Heart left ventricle (tissue), 16 donors: ENCODE results near the gene HARBI1. TPM values are rescaled to one million over a fixed set of nuclear protein-coding genes. Genes with fewer than 3 reads are reported as not detected.

Experiments
- ATAC-seq, 4 donors: fragments of 200-7000 bp; cut with Tn5 transposase; one replicate each; pipeline ENCODE4 v1.9.1; 2020 to 2022; ENCODE audit warnings: moderate library complexity in 4 of 4, mild to moderate bottlenecking in 3 of 4, moderate number of reproducible peaks in 1 of 4
- DNase-seq, 5 donors: peaks; one replicate each; pipeline ENCODE4 v3.0.0-alpha.2; 2020
- H3K27ac ChIP-seq, 12 donors: fragments of 200-600 bp; sonication (generic) in 4 of 12; one replicate each; pipeline versions ENCODE4 v1.5.0 to v1.8.0; 2016 to 2022; ENCODE audit warnings: mild to moderate bottlenecking in 2 of 12
- H3K27me3 ChIP-seq, 9 donors: fragments of 200-600 bp; sonication (generic) in 2 of 9; one replicate each; pipeline versions ENCODE4 v1.5.1 to v1.8.0; 2016 to 2022; ENCODE audit warnings: mild to moderate bottlenecking in 3 of 9
- H3K36me3 ChIP-seq, 9 donors: fragments of 200-600 bp; sonication (generic) in 2 of 9; one replicate each; pipeline versions ENCODE4 v1.5.0 to v1.8.0; 2018 to 2022; ENCODE audit warnings: mild to moderate bottlenecking in 2 of 9
- H3K4me1 ChIP-seq, 12 donors: fragments of 200-600 bp; sonication (generic) in 4 of 12; one replicate each; pipeline versions ENCODE4 v1.5.0 to v1.8.0; 2016 to 2022; ENCODE audit warnings: mild to moderate bottlenecking in 3 of 12
- H3K4me3 ChIP-seq, 12 donors: fragments of 200-600 bp; sonication (generic) in 4 of 12; one replicate each; pipeline versions ENCODE4 v1.5.0 to v1.8.0; 2017 to 2022; ENCODE audit warnings: mild to moderate bottlenecking in 9 of 12, moderate library complexity in 4 of 12
- H3K9me3 ChIP-seq, 12 donors: fragments of 200-600 bp; sonication (generic) in 4 of 12; one replicate each; pipeline versions ENCODE4 v1.5.0 to v1.8.0; 2016 to 2022; ENCODE audit warnings: mild to moderate bottlenecking in 1 of 12
- POLR2A ChIP-seq, 2 donors: fragments of 450-650 bp; IDR thresholded peaks; one replicate each; pipeline ENCODE4 v1.6.1; 2017; ENCODE audit warnings: antibody characterized with exemption in 2 of 2, mild to moderate bottlenecking in 2 of 2, moderate library complexity in 2 of 2
- WGBS, 4 donors: extraction: QIAGEN DNeasy Blood & Tissue Kit in 2 of 4; methylation state at CpG; one replicate each; pipeline versions ENCODE4 v1.1.5 to v1.1.7; 2013 to 2018; 5-methylcytosine and 5-hydroxymethylcytosine counted together
- intact Hi-C, 10 donors: fragments of 100-400 bp; cut with DNase I; formaldehyde crosslinking; loops; one replicate each; pipeline versions ENCODE4 v1.11.1 to v1.14.2; 2022
- polyA plus RNA-seq, 2 donors: library from polyadenylated mRNA; stranded (reverse); fragments of 200-250 nt; gene quantifications; one replicate each; pipeline ENCODE4 v1.2.3, GENCODE V29; 2013
- total RNA-seq, 9 donors: library from RNA; depleted of rRNA in 2 of 9; stranded (reverse); fragments of >200 nt in 2 of 9; fragmentation: NEBNext Ultra II Directional in 3 of 9; extraction: Animal tissue kit (Norgen Biotek cat#: 25700) in 3 of 9; gene quantifications; one replicate each; pipeline versions ENCODE4 v1.1.0 to v1.2.4, GENCODE V29; 2016 to 2023
- TF ChIP-seq, protein P1 (sequence below), 12 donors: fragments of 200-600 bp; sonication (generic) in 4 of 12; IDR thresholded peaks; one replicate each; pipeline versions ENCODE4 v1.5.0 to v1.8.0; 2018 to 2022; ENCODE audit warnings: antibody characterized with exemption in 12 of 12, mild to moderate bottlenecking in 5 of 12
- donor health status: ischemic (EF 13 %, LVEDD 7.1; RV severe dilation, severe dysfunction).
- donor health status: healthy with polysubstance abuse.
- donor health status: DM: no; HTN: yes; CAD: no.
- donor health status: DM: no; HTN: no; CAD: no.
- donor health status: ischemic (EF 25% LVEDD 6.9; RV normal size, moderate dysfunction).
- donor health status: ischemic (EF 25% LVEDD 5.7; RV mildly dilated, moderate dysfunction).
- donor health status: healthy.
- donor health status: DM: yes; HTN: yes; CAD: no.
- donor health status: ischemic (EF 35%, LVEDD 5.7; RV mildly dilated, moderate dysfunction).
- donor health status: nonischemic (EF 11% LVEDD 7.7; RV severe dilation, severe dysfunction).
- donor health status: DM: yes; HTN: yes; CAD: no.
- donor health status: PGD.
- donor health status: ischemic (EF 29% LVEDD 5.4; RV normal size, mild dysfunction).
- donor health status: nonischemic (EF 23%, LVEDD 6.1; RV moderate dilation, normal function).

The HARBI1 gene
- total and polyA plus RNA-seq, 11 donors: 2.1 to 4.5 (median 3.5) TPM

DNA sequence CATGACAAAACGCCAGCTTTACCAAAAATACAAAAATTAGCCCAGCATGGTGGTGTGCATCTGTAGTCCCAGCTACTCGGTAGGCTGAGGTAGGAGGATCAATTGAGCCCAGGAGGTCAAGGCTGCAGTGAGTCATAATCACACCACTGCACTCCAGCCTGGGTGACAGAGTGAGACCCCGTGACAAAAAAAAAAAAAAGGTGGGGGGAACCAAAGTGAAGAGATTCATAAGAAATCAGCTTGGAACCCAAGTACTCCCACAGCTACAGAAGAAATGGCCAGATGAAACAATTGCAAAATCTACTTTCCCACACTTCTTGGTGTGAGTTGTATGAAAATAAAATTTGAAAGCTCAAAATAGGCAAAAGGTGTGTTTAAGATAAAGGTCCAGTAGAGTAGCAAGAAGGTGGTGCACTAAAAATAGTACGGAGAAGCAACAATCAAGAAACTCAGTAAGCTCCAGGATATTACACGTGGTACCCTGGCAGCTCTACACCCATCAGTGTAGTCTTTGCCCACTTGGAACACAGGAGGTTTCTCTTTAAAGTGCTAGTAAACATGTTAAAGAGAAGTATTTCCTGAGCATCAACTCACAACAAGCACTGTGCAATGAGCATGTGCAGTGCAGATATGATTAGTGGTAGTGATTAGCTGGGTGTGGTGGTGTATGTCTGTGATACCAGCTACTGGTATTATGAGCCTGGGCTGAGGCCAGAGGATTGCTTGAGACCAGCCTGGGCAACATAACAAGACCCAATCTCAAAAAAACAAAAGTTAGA lies 5.3 kb downstream of the HARBI1 start:
- DNase-seq (no peak), ATAC-seq (peak in 3 of 4 donors; percentile 11 to 45 (median 35))
- peak overlapping the region in 2 of 12 donors; percentile 4 to 8 for H3K27ac ChIP-seq
- H3K27me3 ChIP-seq: no peaks in the 10 kb centered on the region
- intact Hi-C loops: loop anchor here in 6 of 10 donors (10.0 kb wide), 3 partner anchors 67 to 227 kb away; partner anchors contain the start of genes MDK (in 3 of the 6) and CHRM4 (in 2 of the 6)
- TF ChIP-seq, protein P1, sequence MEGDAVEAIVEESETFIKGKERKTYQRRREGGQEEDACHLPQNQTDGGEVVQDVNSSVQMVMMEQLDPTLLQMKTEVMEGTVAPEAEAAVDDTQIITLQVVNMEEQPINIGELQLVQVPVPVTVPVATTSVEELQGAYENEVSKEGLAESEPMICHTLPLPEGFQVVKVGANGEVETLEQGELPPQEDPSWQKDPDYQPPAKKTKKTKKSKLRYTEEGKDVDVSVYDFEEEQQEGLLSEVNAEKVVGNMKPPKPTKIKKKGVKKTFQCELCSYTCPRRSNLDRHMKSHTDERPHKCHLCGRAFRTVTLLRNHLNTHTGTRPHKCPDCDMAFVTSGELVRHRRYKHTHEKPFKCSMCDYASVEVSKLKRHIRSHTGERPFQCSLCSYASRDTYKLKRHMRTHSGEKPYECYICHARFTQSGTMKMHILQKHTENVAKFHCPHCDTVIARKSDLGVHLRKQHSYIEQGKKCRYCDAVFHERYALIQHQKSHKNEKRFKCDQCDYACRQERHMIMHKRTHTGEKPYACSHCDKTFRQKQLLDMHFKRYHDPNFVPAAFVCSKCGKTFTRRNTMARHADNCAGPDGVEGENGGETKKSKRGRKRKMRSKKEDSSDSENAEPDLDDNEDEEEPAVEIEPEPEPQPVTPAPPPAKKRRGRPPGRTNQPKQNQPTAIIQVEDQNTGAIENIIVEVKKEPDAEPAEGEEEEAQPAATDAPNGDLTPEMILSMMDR (IDR thresholded peaks at IDR 0.05): no peak
- no peak for TF ChIP-seq POLR2A (IDR thresholded peaks at IDR 0.05)
- 62 to 70% (median 67%) methylated on average over 5 of the region's 5 CpGs for WGBS, 4 donors
- peaks cover 0 to 31% (median 11%) of the 10 kb centered on the region in 12 donors for H3K4me1 ChIP-seq
- no peaks in the 10 kb centered on the region for H3K36me3 ChIP-seq
- H3K9me3 ChIP-seq: no peaks in the 10 kb centered on the region
- H3K4me3 ChIP-seq: no peak overlapping the region

DNA sequence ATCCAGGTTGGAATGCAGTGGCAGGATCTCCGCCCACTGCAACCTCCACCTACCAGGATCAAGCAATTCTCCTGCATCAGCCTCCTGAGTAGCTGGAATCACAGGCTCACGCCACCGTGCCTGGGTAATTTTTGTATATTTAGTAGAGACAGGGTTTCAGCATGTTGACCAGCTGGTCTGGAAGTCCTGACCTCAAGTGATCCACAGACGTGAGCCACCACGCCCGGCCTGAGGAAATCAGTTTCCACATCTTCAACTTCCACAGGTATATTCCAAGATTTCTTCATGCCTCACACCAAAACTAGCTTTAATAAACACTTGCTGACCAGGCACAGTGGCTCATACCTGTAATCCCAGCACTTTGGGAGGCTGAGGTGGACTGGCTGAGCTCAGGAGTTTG lies 7.6 kb downstream of the HARBI1 start:
- peaks cover 0 to 18% (median 9%) of the 10 kb centered on the region in 12 donors for H3K4me1 ChIP-seq
- 84 to 97% (median 92%) methylated on average over 6 of the region's 6 CpGs for WGBS, 4 donors
- no peak for ATAC-seq
- TF ChIP-seq POLR2A (IDR thresholded peaks at IDR 0.05): no peak
- TF ChIP-seq, protein P1 (IDR thresholded peaks at IDR 0.05): no peak
- no peak overlapping the region for H3K4me3 ChIP-seq
- DNase-seq: no peak
- H3K27me3 ChIP-seq: no peaks in the 10 kb centered on the region
- no peak overlapping the region for H3K27ac ChIP-seq
- no peaks in the 10 kb centered on the region for H3K9me3 ChIP-seq
- H3K36me3 ChIP-seq: no peaks in the 10 kb centered on the region
- intact Hi-C loops: no loop called here

DNA sequence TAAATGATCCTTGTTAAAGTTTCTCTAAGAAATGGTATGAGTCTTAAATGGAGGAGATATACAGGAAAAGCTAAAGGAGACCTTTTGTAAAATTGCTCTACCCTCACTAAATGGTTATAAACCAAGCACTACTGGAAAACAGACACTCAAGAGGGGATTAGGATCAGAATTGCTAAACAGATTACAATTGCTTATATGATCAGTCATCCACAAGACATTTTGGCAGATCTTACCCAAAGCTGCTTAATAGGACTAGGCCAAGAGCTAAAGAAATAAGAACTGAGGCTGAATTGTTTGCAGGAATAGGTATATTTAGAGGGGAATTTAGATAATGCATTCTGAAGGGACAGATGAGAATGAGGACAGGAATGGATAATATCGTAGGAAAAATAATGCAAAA lies 9.5 kb downstream of the HARBI1 start:
- WGBS, 4 donors: 74 to 94% (median 77%) methylated on average over 1 of the region's 1 CpG
- H3K27me3 ChIP-seq: no peaks in the 10 kb centered on the region
- TF ChIP-seq POLR2A (IDR thresholded peaks at IDR 0.05): no peak
- TF ChIP-seq, protein P1 (IDR thresholded peaks at IDR 0.05): no peak
- no peak overlapping the region for H3K27ac ChIP-seq
- peaks cover 0 to 16% (median 9%) of the 10 kb centered on the region in 12 donors for H3K4me1 ChIP-seq
- H3K4me3 ChIP-seq: no peak overlapping the region
- intact Hi-C loops: no loop called here
- H3K36me3 ChIP-seq: peaks cover 0 to 10% (median 8%) of the 10 kb centered on the region in 9 donors
- ATAC-seq (no peak), DNase-seq (no peak)
- H3K9me3 ChIP-seq: no peaks in the 10 kb centered on the region

DNA sequence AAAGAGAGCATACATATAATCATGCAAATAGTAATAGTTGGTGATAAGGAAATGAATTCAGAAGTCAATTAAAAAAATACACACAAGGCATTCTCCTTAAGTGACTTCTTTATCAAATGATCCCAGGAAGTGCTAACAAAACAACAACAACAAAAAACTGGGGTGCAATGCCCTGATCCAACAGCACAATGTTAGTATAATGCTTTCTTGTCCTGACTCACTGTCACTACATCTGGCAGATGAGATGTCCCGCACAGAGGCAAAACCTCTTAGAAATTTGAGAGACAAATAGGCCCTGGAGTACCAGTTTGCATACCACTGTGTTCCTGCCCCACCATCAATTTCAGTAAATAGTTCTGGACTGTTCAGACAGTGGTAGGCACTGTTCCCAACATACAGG lies 12.2 kb downstream of the HARBI1 start:
- TF ChIP-seq, protein P1 (IDR thresholded peaks at IDR 0.05): no peak
- TF ChIP-seq POLR2A (IDR thresholded peaks at IDR 0.05): no peak
- intact Hi-C loops: no loop called here
- 87 to 94% (median 91%) methylated on average over 1 of the region's 1 CpG for WGBS, 4 donors

More for the DNA sequence above, 12.2 kb downstream of the HARBI1 start:
- Histone ChIP-seq H3K9me3 (no peaks in the 10 kb centered on the region), H3K36me3 (peaks cover 0 to 15% (median 8%) of the 10 kb centered on the region in 9 donors), H3K27ac (no peak overlapping the region), H3K4me1 (peaks cover 0 to 19% (median 7%) of the 10 kb centered on the region in 12 donors), H3K4me3 (no peak overlapping the region), H3K27me3 (no peaks in the 10 kb centered on the region)
- DNase-seq: no peak
- ATAC-seq: no peak
